GM18909 (cell line): Measurements from ENCODE around the gene RHBDF2.

Experiments
- ATAC-seq: cut with Tn5 transposase; IDR thresholded peaks from one replicate; pipeline ENCODE4 v1.9.1; 2021; ENCODE audit warnings: mild to moderate bottlenecking; ENCODE audit not compliant: unreplicated experiment, poor library complexity

RHBDF2 gene

GRCh38 chr17:76506408-76507345, 5.5 kb upstream of the RHBDF2 start:
- ATAC-seq, result no peak

DNA sequence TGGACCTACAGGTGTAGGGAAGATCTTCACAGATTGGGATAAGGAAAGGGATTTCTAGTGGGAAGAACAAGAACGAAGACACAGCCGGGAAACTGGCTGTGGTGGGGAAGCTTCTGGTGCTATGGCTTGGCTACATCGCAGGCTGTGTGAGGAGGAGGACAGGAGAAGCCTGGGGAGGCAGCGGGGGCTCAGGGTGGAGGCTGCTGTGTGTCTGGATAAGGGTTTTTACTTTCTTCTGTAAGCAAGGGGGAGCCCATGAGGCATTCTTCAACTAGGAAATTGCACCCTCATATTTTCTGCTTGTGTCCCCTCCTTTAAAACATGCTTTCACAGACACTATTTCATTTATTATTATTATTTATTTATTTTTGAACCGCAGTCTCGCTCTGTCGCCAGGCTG, 2.9 kb upstream of the RHBDF2 start:
- ATAC-seq, result no peak

GRCh38 chr17:76502341-76503211, 1.4 kb upstream of the RHBDF2 start:
- no peak for ATAC-seq

- ATAC-seq, result no peak
Observed at GRCh38 chr17:76501827-76502307, 644 bp upstream of the RHBDF2 start.

DNA sequence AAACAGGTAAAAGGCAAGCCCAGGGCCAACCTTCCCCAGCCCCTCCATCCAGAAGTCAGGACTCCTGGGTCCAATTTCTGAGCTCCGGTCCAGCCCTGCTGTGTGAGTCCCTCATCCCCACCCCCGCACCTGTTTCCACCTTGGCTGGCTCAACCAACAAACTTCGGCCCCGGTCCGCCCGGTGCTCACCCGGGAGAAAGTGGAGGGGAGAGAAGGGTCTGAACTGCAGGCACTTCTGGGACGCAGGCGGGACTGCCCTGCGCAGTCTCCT, 541 bp downstream of the RHBDF2 start:
- no peak for ATAC-seq

GRCh38 chr17:76500074-76500746, 1.0 kb downstream of the RHBDF2 start:
- ATAC-seq, result no peak

DNA sequence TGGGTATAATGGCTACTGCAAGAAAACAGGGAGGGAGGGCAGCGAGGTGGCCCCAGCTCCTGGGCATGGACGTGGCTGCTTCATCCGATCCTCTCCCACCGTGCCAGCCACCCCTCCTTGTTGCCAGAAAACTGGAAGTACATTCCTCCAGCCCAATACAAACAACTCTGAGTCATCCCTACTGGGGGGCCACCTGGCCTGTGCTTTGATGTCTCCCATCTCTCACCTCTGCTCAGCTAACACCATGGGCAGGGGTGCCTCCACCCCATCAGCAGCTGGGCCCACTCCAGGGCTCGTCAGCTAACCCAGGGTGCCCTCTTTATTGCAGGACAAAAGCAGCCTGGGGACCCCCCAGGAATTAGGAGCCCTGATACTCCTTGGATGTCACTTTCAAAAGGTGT, 2.0 kb downstream of the RHBDF2 start:
- ATAC-seq, result no peak

- no peak for ATAC-seq
Observed at GRCh38 chr17:76498876-76499251, 2.4 kb downstream of the RHBDF2 start.

DNA sequence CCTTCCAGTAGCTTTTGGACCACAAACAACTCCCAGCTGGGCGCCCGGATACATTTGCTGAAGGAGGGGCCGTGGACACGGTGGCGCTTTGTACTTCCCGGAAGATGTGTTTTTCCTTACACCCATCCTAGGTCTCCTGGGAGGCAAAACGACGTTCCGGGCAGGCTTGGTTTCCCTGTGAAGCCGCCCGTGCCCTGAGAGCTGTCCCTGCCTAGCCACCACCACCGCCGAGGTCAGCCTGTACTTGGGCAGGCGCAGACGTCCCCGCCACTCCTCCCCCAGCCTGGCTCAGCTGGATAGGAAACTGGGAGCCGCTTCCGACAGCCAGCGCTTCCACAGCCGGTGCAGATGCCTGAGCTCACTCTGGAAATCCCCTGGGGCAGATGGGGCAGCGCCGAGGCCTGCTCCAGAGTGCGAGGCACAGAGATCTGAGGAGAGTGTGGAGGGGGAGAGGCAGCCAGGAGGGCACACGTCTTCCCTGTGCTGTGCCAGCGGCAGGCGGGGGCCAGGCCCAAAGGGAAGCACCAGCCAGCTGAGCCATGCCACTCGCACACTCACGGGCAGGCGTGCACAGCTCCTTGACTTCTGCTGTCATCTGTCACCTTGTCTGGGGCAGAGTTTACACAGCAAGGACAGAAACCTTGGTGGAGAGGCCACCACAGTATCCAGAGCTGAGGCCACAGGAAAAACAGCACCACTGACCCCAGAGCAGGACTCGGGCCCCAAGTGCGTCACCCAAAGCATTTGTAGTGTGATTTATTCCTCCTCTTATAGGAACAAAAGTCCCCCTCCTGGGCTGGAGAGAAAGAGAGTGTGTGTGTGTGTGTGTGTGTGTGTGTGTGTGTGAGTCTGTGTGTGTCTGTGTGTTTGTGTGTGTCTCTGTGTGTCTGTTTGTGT, 3.0 kb downstream of the RHBDF2 start:
- ATAC-seq, result no peak

DNA sequence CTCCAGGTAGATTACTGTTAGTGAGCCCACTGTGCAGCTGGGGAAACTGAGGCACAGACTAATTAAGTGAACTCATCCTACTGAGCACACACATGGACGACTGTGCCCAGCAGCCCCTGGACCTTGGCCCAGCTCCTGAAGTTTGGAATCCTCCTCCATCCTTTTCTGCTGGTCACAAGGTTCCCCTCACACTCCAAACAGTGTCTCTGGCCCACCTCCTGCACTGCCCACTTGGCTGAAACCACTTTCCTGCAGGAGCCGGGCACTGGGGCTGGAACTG, 3.6 kb downstream of the RHBDF2 start:
- ATAC-seq, result no peak

GRCh38 chr17:76496464-76496863, 4.8 kb downstream of the RHBDF2 start:
- no peak for ATAC-seq

GRCh38 chr17:76495663-76496400, 5.4 kb downstream of the RHBDF2 start:
- ATAC-seq, result no peak

DNA sequence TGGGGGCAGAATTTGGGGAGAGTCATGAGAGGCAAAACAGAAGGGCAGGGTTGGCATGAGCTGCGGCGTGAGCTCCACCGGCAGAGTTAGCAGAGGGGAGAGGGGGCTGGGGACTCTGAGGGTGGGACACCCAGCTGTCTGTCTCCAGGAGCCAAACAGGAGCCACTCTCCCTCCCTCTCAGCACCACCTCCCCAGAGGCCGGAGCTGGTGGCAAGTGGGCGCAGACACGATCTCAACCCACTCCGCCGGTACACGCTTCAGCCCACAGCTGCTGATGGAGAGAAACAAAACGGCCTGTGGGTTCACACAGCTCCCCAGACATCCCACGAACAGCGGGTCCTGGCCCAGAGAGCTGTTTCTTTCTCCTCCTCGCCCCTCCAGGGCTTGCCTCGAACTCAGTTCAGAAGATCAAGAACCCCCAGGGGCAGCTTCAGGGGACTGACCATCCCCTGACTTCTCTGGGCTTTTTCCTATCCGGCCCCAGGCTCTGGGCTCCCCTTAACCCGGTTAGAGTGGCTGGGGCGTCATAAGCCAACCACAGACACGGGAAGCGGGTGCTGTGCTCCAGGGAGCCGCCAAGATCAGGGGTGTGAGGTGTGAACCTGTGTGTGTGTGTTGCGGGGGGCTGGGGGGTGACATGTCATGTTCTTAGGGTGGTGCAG, 7.6 kb downstream of the RHBDF2 start:
- no peak for ATAC-seq

GRCh38 chr17:76492989-76493501, 8.2 kb downstream of the RHBDF2 start:
- peak; percentile 48 for ATAC-seq

- peak; percentile 34 for ATAC-seq
Observed at GRCh38 chr17:76492123-76492988, 8.9 kb downstream of the RHBDF2 start.

GRCh38 chr17:76491271-76492122, 9.7 kb downstream of the RHBDF2 start:
- peak; percentile 8 for ATAC-seq
